WTC11 (cell line): Measurements from ENCODE around the gene TRAPPC8.

Experiments
- NFE2L1 ChIP-seq: sonication (generic); formaldehyde crosslinking; IDR thresholded peaks from 2 replicates; pipeline ENCODE4 v1.8.1; 2023; ENCODE audit warnings: missing genetic modification reagents
- ZNF121 ChIP-seq: sonication (generic); formaldehyde crosslinking; IDR thresholded peaks from 2 replicates; pipeline ENCODE4 v1.8.0; 2023; ENCODE audit warnings: missing genetic modification reagents

DNA sequence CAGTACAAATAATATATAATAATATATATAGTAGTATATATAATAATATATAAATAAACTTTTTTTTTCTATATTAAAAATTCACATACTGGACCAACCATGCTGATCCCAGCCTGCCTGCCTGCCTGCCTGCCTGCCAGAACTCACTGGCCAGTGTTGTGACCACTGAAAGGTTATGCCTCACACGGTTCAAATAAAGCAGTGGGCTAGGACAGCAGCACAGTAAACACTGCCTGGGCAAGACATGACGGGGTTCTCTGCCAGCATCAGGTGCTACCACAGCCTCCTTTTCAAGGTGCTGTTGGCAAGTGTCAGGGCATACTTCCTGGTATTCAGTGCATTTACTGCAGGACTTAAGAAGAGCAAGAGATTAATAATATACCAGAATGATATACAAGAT, 67.6 kb downstream of the TRAPPC8 start:
- no peak for TF ChIP-seq ZNF121 (CRISPR knock-in tag)
- TF ChIP-seq NFE2L1 (CRISPR knock-in tag), result no peak
